H7 (cell line): Measurements from ENCODE around the gene MBNL2. TPM values are rescaled to one million over a fixed set of nuclear protein-coding genes. Genes with fewer than 3 reads are reported as not detected.

Source experiments
- DNase-seq: peaks from one replicate; pipeline ENCODE4 v3.0.0; 2012
- H3K27me3 ChIP-seq: 2 replicates; pipeline ENCODE4 v1.6.0; 2011; ENCODE audit warnings: mild to moderate bottlenecking, low read length; ENCODE audit not compliant: control insufficient read depth, insufficient read depth
- H3K36me3 ChIP-seq: replicated peaks from 2 replicates; pipeline ENCODE4 v1.5.1; 2011; ENCODE audit warnings: low read length; ENCODE audit not compliant: control insufficient read depth, insufficient read depth
- H3K4me3 ChIP-seq: 2 replicates; pipeline ENCODE4 v1.5.1; 2011; ENCODE audit warnings: low read depth, mild to moderate bottlenecking, control low read depth, low read length, moderate library complexity; ENCODE audit not compliant: insufficient read depth
- total RNA-seq: library from RNA; depleted of rRNA; stranded (reverse); fragments of >200 nt; shearing (Covaris generic); gene quantifications from 2 replicates; pipeline ENCODE4 v1.2.3, GENCODE V29; 2014

Gene MBNL2
- total RNA-seq, 1 experiment from 2014 or later, result 1.0 TPM

DNA sequence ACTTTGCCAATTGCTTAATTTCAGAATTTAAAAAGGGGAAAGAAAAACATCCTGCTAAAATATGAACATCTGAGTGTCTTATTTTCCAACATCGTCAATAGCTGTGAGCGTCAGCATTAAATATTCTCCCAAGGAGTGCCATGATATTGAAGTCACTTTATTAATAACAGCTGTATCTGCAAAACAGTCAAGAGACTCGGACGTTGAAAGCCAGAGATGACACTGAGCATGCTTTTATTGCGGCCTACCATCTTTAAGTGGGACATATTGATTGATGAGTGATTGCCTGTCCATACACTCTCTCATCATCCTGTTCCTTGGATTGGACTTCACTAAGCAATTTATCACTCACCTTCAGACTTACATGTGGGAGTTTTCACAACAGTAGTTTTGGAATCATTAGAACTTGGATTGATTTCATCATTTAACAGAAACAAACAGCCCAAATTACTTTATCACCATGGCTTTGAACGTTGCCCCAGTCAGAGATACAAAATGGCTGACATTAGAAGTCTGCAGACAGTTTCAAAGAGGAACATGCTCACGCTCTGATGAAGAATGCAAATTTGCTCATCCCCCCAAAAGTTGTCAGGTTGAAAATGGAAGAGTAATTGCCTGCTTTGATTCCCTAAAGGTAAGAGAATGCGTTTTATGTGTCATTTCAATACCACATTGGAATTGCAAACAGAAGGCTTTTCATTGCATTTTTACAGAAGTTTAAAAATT, 53.8 kb downstream of the MBNL2 start:
- DNase-seq, result no peak
- Histone ChIP-seq H3K27me3 (no peaks in the 10 kb centered on the region), H3K36me3 (no peaks in the 10 kb centered on the region), H3K4me3 (no peak overlapping the region)

DNA sequence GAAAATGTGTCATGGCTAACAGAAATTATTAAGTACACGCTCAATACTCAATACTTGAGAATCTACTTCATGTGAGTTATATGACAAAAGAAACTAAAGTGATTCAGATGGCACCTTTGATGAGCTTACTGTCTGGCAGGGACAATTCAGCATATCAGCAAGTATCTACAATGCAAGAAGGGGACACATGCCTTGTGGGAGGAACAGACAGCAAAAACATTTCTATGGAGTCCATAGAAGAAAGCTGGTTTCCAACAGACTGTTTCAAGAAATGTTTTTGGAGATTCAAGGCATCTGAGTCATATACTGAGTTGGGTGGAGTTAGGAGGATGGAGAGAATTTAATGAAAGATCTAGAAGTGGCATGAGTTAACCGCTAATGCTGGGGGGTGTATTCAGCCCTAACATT, 54.7 kb downstream of the MBNL2 start:
- H3K4me3 ChIP-seq, result no peak overlapping the region
- no peaks in the 10 kb centered on the region for H3K36me3 ChIP-seq
- H3K27me3 ChIP-seq, result no peaks in the 10 kb centered on the region
- DNase-seq, result no peak

DNA sequence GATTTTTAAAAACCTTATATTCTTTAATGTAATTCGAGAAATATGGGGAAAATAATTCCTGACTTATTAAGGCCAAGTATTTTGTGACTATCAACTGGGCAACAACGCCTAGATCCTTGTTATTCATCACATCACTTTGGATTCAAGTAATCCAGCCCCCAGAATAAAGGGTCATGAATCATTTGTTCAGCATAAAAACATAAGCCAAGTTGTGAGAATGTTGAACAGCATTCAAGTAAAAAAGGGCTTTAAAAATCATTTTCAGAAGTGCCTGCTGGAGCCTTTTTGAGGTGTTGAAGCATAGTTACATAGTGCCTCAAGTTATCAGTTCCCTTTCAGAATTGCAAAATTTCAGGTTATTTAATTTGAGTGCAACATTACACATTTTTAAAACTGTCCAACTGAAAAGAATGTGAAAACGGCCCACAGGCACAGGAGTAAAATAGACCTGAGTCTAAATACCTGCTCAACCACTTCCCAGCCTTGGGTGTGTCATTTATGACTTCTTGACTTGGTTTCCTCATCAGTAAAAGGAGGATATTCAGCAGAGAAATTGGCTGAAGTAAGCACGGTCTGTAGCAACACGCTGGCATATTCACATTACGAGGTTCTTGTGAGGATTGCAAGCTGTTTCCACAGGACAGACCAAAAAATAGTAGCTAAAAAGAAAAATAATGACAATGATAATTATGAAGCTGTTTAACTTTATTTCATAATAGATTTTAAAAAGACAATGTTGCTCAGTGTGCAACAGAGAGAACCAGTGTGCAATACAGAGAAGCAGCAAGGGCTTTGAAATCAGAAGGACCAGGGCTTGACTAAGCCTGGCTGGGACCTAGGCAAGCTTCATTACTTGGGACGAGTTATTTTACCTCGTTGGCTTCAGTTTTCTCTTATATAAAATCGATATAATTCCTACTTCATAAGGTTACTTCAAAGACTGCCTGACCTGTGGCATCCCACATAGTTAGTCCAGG, 56.6 kb downstream of the MBNL2 start:
- Histone ChIP-seq H3K27me3 (no peaks in the 10 kb centered on the region), H3K36me3 (no peaks in the 10 kb centered on the region), H3K4me3 (no peak overlapping the region)
- DNase-seq, result no peak

DNA sequence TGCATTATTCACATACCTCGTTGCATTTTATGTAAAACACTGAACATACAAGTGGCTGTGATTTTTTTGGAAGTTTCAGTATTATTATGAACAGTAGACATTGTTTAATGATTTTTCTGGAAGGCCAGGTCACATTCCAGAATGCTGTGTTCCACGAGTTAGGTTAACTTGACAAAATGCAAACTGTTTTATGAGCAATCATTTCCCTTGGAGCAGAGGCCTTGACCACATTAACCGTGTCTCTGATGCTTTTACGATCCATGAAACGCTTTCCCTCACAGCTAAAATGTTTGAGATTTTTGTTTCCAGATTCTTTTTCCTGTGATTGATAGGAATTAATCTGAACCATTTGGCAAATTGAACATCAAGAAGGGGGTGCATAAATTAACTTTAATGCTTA, 57.8 kb downstream of the MBNL2 start:
- no peak overlapping the region for H3K4me3 ChIP-seq
- H3K27me3 ChIP-seq, result no peaks in the 10 kb centered on the region
- no peaks in the 10 kb centered on the region for H3K36me3 ChIP-seq
- no peak for DNase-seq

DNA sequence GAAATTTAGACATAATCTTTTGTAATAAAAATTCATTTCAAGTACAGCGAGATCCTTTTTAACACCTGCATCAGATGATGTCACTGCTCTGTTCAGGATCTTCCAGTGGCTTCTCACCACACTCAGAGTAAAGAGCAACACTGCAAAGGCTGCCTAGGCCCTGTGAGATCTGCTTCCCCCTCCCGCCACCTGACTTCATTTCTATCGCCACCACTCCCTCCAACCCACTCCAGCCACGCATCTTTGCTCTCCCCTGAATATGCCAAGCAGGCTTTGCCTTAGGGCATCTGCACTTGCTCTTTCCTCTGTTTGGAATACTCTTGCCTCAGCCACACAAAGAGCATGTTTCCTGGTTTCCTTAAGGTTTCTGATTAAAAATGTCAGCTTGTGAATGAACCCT, 58.3 kb downstream of the MBNL2 start:
- DNase-seq, result no peak
- H3K36me3 ChIP-seq, result no peaks in the 10 kb centered on the region
- no peaks in the 10 kb centered on the region for H3K27me3 ChIP-seq
- H3K4me3 ChIP-seq, result no peak overlapping the region

DNA sequence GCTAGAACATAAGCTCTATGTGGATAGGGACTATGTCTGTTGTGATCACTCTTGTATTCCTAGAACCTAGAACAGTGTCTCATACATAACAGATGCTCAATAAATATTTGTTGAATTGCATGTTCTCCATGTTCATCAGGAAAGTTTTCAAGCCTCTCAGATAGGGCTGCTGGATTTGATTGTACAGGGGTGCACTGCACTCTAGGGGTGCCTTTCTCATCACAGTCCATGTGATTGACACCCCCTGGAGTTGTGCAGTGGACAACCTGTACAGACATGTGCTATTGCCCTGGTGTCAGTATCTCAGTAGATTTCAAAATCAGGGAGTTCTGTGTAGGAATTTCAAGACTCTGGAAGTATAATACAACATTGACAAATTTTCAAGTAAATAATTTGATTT, 58.9 kb downstream of the MBNL2 start:
- H3K4me3 ChIP-seq, result no peak overlapping the region
- no peaks in the 10 kb centered on the region for H3K36me3 ChIP-seq
- H3K27me3 ChIP-seq, result no peaks in the 10 kb centered on the region
- DNase-seq, result no peak

DNA sequence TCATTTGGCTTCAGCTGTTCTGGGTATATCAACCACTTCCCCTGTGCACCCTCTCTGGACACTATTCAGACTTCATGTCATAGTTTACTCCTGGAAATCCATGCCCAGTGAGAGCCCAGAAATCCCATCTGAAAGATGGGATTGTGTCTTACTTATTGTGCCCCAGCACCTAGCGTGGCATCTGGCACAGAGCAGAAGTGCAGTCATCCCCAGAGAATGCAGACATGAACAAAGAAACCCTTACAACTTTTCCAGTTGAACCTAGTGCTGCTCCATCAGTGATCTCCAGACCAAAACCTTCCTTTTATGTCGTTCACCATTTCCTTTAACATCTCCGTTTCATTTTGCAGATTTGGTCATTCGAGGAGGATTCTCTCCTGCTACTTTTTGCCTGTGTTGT, 60.6 kb downstream of the MBNL2 start:
- no peaks in the 10 kb centered on the region for H3K27me3 ChIP-seq
- no peak for DNase-seq
- no peak overlapping the region for H3K4me3 ChIP-seq
- no peaks in the 10 kb centered on the region for H3K36me3 ChIP-seq

DNA sequence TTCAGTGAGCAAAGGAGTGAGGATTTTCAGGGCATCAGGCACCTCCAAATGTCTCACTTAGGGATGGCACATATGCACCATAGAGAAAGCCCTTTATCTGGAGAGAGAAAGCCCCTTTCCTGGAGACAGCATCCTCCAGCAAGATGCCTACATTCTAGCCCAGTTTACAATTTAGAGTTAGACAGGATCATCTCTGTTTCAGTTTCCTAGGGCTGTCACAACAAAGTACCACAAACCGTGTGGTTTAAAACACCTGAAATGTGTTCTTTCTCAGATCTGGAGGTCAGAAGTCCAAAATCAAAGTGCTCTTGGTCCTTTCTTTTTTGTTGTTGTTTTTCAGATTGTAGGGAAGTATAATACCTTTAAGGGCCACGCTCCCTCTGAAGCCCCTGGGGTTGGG, 61.8 kb downstream of the MBNL2 start:
- Histone ChIP-seq H3K4me3 (no peak overlapping the region), H3K36me3 (no peaks in the 10 kb centered on the region)
- DNase-seq, result no peak

DNA sequence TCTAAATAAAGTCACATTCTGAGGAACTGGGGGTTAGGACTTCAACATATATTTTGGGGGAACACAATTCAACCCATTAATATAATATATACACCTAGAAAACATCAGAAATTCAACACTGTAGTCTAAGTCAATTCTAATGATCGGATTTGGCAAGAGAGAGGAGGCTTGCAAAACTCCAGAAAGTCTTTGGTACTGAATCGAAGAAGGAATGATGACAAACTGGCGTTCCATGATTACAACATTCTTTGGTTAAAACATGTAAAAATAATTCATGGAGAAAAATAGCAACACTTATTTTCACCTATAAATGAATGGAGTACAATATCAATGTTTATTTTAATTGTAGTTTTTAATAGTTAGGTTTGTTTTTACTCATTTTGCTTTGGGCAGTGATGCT, 62.4 kb downstream of the MBNL2 start:
- Histone ChIP-seq H3K36me3 (no peaks in the 10 kb centered on the region), H3K27me3 (no peaks in the 10 kb centered on the region), H3K4me3 (no peak overlapping the region)
- DNase-seq, result no peak

More for the DNA sequence above, 61.8 kb downstream of the MBNL2 start:
- no peaks in the 10 kb centered on the region for H3K27me3 ChIP-seq

DNA sequence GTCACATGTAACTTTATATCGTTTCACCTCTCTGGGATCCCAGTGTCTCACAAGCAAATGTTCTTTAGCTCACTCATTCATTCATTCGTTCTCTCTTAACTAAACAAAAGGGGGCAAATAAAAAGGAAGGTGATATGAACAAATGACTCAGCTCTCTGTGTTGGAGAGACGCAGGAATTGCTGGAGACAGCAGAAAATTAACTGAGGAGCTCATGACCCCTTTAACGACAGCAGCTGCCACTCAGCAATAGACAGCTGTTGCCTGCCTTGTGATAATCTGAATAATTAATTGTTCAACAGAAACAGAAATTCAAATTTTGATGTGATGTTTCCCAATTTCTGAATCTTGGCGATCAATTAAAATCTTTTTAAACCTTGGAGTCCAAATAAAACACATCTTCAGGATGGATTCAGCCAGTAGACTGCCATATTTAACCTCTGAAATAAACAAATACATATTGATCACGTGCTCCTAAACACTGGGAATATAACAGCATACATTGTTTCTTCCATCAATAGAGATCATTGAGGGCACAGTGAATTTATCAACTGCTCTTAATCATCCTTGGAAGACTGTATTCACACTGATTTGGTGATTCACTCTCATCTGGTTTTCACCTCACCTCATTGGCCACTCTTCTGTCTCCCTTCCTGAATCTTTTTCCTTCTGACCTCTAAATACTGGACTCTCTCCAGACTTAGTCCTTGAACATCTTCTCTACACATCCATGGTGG, 63.3 kb downstream of the MBNL2 start:
- H3K27me3 ChIP-seq, result no peaks in the 10 kb centered on the region
- no peak for DNase-seq
- no peaks in the 10 kb centered on the region for H3K36me3 ChIP-seq
- no peak overlapping the region for H3K4me3 ChIP-seq

DNA sequence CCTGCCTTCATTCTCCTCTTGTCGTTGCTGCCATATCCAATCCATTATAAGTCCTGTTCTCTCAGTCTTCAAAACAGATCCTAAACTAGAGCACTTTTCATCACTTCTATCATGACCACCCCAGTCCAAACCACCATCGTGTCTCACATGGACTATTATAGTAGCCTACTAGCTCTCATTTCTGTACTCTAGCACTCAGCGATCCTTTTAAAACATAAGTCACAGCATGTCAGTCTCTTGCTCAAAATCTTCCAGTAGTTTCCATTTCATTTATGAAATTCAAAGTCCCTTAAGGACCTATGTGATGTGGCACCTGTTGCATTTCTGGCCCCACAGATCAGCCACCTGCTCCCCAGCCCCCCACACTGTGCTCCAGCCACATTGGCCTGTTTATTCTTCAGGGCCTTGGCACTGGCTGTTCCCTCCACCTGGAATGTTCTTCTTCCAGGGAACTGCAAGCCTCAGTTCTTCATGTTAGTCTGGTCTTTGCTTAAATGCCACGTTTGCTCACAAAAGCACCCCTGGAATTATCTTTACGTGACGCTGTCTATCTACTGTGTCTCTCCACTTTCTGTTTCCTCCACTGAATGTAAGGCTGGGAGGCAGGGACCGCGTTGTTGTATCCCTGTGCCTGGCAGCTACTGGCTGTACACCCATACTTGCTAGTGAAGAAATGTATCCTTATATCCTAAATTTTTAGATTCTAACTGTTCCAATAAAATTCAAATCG, 64.3 kb downstream of the MBNL2 start:
- no peaks in the 10 kb centered on the region for H3K27me3 ChIP-seq
- no peaks in the 10 kb centered on the region for H3K36me3 ChIP-seq
- no peak for DNase-seq
- H3K4me3 ChIP-seq, result no peak overlapping the region

DNA sequence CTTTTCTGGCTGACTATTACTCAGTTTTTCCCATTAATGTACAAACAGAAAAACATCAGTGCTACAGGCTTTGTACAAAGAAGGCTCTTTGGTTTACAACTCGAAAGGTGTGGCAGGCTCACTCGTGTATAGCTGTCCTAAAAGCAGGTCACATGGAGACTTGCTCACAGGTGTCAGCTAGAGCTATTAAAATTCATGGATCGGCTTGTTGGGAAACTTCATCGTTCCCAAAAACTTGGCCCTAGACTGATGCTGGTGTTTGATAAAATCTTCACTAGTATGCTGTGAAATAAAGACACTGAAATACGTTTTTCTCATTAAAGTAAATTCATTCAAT, 64.9 kb downstream of the MBNL2 start:
- H3K36me3 ChIP-seq, result no peaks in the 10 kb centered on the region
- no peaks in the 10 kb centered on the region for H3K27me3 ChIP-seq
- no peak overlapping the region for H3K4me3 ChIP-seq
- no peak for DNase-seq

DNA sequence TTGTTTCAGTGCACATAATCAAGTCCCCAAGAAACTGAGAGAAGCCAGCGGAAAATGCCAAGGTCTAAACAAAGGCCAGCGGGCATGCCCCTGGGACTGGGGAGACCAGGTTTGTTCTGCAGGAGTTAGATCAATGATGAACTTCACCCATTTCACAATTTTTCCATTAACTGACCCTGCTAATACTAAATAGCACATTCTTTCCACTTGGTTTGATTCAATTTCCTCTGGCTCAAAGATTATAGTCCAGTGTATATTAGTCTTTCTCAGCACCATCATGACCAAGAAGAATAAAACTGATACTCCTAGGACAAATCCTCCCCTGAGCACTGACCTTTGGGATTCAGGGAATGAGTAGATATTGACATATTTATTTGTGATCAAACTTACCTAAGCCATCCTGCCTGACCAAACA, 66.4 kb downstream of the MBNL2 start:
- Histone ChIP-seq H3K4me3 (no peak overlapping the region), H3K27me3 (no peaks in the 10 kb centered on the region), H3K36me3 (no peaks in the 10 kb centered on the region)
- no peak for DNase-seq
